MCF 10A (cell line): ENCODE measurements around the gene GTF2A2. TPM values are rescaled to one million over a fixed set of nuclear protein-coding genes. Genes with fewer than 3 reads are reported as not detected.

Experiments used
- BruUV-seq: library from RNA; stranded (reverse); fragments of 400-500 nt; replicated peaks from 2 replicates; lab custom pipeline; 2021; lab: Mats Ljungman, UMichigan
- CTCF ChIA-PET: fragments of 300-600 bp; sonication (Branson Sonifier 250); formaldehyde crosslinking; extraction: SDS; loops from one replicate; lab custom pipeline; 2021; ENCODE audit warnings: antibody characterized with exemption, inconsistent platforms; lab: Yijun Ruan, JAX
- POLR2A ChIA-PET: fragments of 300-600, 350-650 bp; sonication (Branson Sonifier 250); formaldehyde crosslinking; extraction: SDS; loops from one replicate; lab custom pipeline; 2020; ENCODE audit warnings: antibody characterized with exemption, inconsistent platforms; lab: Yijun Ruan, JAX
- DNase-seq: peaks from one replicate; pipeline ENCODE4 v3.0.0-alpha.2; 2018; ENCODE audit not compliant: unreplicated experiment
- H3K27ac Mint-ChIP-seq: one replicate; pipeline ENCODE4 v1.8.0; 2022; ENCODE audit warnings: mild to moderate bottlenecking, low read depth, mixed read lengths; ENCODE audit not compliant: unreplicated experiment
- H3K27me3 Mint-ChIP-seq: one replicate; pipeline ENCODE4 v1.8.0; 2022; ENCODE audit warnings: mixed read lengths; ENCODE audit not compliant: insufficient read depth, unreplicated experiment
- H3K36me3 Mint-ChIP-seq: one replicate; pipeline ENCODE4 v1.8.0; 2022; ENCODE audit warnings: mild to moderate bottlenecking, moderate library complexity, mixed read lengths; ENCODE audit not compliant: insufficient read depth, unreplicated experiment
- H3K4me1 Mint-ChIP-seq: one replicate; pipeline ENCODE4 v1.8.0; 2022; ENCODE audit warnings: mixed read lengths; ENCODE audit not compliant: insufficient read depth, unreplicated experiment
- H3K4me3 Mint-ChIP-seq: one replicate; pipeline ENCODE4 v1.8.0; 2022; ENCODE audit warnings: mild to moderate bottlenecking, moderate library complexity, mixed read lengths; ENCODE audit not compliant: unreplicated experiment
- H3K9me3 Mint-ChIP-seq: one replicate; pipeline ENCODE4 v1.8.0; 2022; ENCODE audit warnings: mixed read lengths; ENCODE audit not compliant: unreplicated experiment
- CTCF ChIP-seq: fragments of 200-600 bp; IDR thresholded peaks from one replicate; pipeline ENCODE4 v1.8.0; 2022; ENCODE audit warnings: antibody characterized with exemption, mild to moderate bottlenecking; ENCODE audit not compliant: unreplicated experiment
- intact Hi-C: fragments of 100-400 bp; cut with micrococcal nuclease; formaldehyde crosslinking; loops from 2 replicates; pipeline ENCODE4 v1.14.1; 2022
- total RNA-seq: library from RNA; stranded (reverse); gene quantifications from 2 replicates; pipeline ENCODE4 v1.2.3, GENCODE V29; 2022

Gene GTF2A2
- total RNA-seq, 1 experiment from 2014 or later = 152 TPM

- Mint-ChIP-seq H3K4me1 (peaks cover 18% of the 10 kb centered on the region), H3K4me3 (no peak overlapping the region)
These were observed 28.5 kb upstream of the GTF2A2 start for GRCh38 chr15:59685737-59686297.

GRCh38 chr15:59680870-59681269, 23.6 kb upstream of the GTF2A2 start:
- no TSS peak for BruUV-seq
- peaks cover 79% of the 10 kb centered on the region for H3K36me3 Mint-ChIP-seq
- intact Hi-C loops = no loop called here
- no peak overlapping the region for H3K27ac Mint-ChIP-seq
- ChIA-PET POLR2A (interaction anchor here (0.6 to 1.8 kb wide), 4 partner anchors 9 to 90 kb away, joined by 3 to 9 read pairs (median 3); partner anchors contain the start of genes BNIP2 and GTF2A2), CTCF (interaction anchor here (0.9 to 1.1 kb wide), 2 partner anchors 11 to 147 kb away, joined by 3 to 4 read pairs; no protein-coding TSS in a partner anchor)
- no peak overlapping the region for H3K4me3 Mint-ChIP-seq
- H3K4me1 Mint-ChIP-seq = peaks cover 6% of the 10 kb centered on the region
- TF ChIP-seq CTCF = no peak
- H3K27me3 Mint-ChIP-seq = no peaks in the 10 kb centered on the region
- DNase-seq = no peak
- H3K9me3 Mint-ChIP-seq = no peaks in the 10 kb centered on the region

More at GRCh38 chr15:59685737-59686297, 28.5 kb upstream of the GTF2A2 start:
- no peak for TF ChIP-seq CTCF
- peak overlapping the region; percentile 57 for H3K27ac Mint-ChIP-seq
- no peaks in the 10 kb centered on the region for H3K9me3 Mint-ChIP-seq
- intact Hi-C loops = no loop called here
- BruUV-seq = no TSS peak
- no peaks in the 10 kb centered on the region for H3K27me3 Mint-ChIP-seq
- H3K36me3 Mint-ChIP-seq = peaks cover 34% of the 10 kb centered on the region
- no peak for DNase-seq
- POLR2A ChIA-PET = interaction anchor here (0.7 to 1.8 kb wide), 5 partner anchors 22 to 712 kb away, joined by 3 to 6 read pairs (median 3); partner anchors contain the start of genes ANXA2 and GTF2A2
- CTCF ChIA-PET = no interaction called here

GRCh38 chr15:59680346-59680745, 23.0 kb upstream of the GTF2A2 start:
- no peak overlapping the region for H3K4me3 Mint-ChIP-seq
- CTCF ChIA-PET = interaction anchor here (0.9 to 1.1 kb wide), 2 partner anchors 11 to 147 kb away, joined by 3 to 4 read pairs; no protein-coding TSS in a partner anchor
- H3K9me3 Mint-ChIP-seq = no peaks in the 10 kb centered on the region
- H3K27me3 Mint-ChIP-seq = no peaks in the 10 kb centered on the region
- peaks cover 80% of the 10 kb centered on the region for H3K36me3 Mint-ChIP-seq
- no peak for DNase-seq
- POLR2A ChIA-PET = interaction anchor here (0.8 to 1.8 kb wide), 2 partner anchors 9 to 14 kb away, joined by 3 to 9 read pairs; partner anchors contain the start of gene BNIP2
- no TSS peak for BruUV-seq
- H3K27ac Mint-ChIP-seq = no peak overlapping the region
- intact Hi-C loops = no loop called here
- H3K4me1 Mint-ChIP-seq = peaks cover 1% of the 10 kb centered on the region
- TF ChIP-seq CTCF = no peak

GRCh38 chr15:59678620-59679019, 21.3 kb upstream of the GTF2A2 start:
- no peaks in the 10 kb centered on the region for H3K9me3 Mint-ChIP-seq
- no peaks in the 10 kb centered on the region for H3K4me1 Mint-ChIP-seq
- no peaks in the 10 kb centered on the region for H3K27me3 Mint-ChIP-seq
- no peak overlapping the region for H3K27ac Mint-ChIP-seq
- TSS peak; percentile 1 for BruUV-seq
- intact Hi-C loops = no loop called here
- TF ChIP-seq CTCF = no peak
- ChIA-PET POLR2A (interaction anchor here (0.7 to 1.0 kb wide), 3 partner anchors 10 to 693 kb away, joined by 3 to 5 read pairs (median 4); partner anchors contain the start of gene BNIP2), CTCF (no interaction called here)
- no peak for DNase-seq
- H3K4me3 Mint-ChIP-seq = no peak overlapping the region
- H3K36me3 Mint-ChIP-seq = peaks cover 97% of the 10 kb centered on the region
